SU-DHL-6 (cell line): Measurements from ENCODE around the gene ITGA8.
A peak's percentile ranks its signal among the peaks of the same experiment; 100 is the strongest.

Experiments used
- H2AFZ ChIP-seq: fragments of 200-600 bp; sonication (generic); 2 replicates; pipeline ENCODE4 v1.6.1; 2014; ENCODE audit warnings: low read depth, mild to moderate bottlenecking, moderate library complexity, mixed read lengths, antibody characterized with exemption, low read length; ENCODE audit not compliant: severe bottlenecking
- H3F3A ChIP-seq: fragments of 200-600 bp; shearing (Covaris generic); 2 replicates; pipeline ENCODE4 v1.6.0; 2016; ENCODE audit warnings: antibody characterized with exemption, mild to moderate bottlenecking; ENCODE audit not compliant: insufficient read depth
- H3K27ac ChIP-seq: fragments of 200-600 bp; sonication (generic); 2 replicates; pipeline ENCODE4 v1.5.1; 2016; ENCODE audit warnings: low read depth, mild to moderate bottlenecking, low read length, moderate library complexity, mixed read lengths
- H3K27me3 ChIP-seq: fragments of 200-600 bp; sonication (generic), shearing (Covaris generic); 2 replicates; pipeline ENCODE4 v1.6.0; 2014; ENCODE audit warnings: mild to moderate bottlenecking, low read length
- H3K36me3 ChIP-seq: fragments of 200-600 bp; sonication (generic); 2 replicates; pipeline ENCODE4 v1.6.1; 2014; ENCODE audit warnings: mild to moderate bottlenecking, low read length, mixed read lengths
- H3K4me2 ChIP-seq: fragments of 300-600, 200-600 bp; shearing (Covaris generic), sonication (generic); 2 replicates; pipeline ENCODE4 v1.6.0; 2014; ENCODE audit warnings: low read length, low read depth, mild to moderate bottlenecking; ENCODE audit not compliant: poor library complexity, severe bottlenecking
- H3K4me3 ChIP-seq: fragments of 200-600 bp; sonication (generic); 2 replicates; pipeline ENCODE4 v1.5.1; 2014; ENCODE audit warnings: antibody characterized with exemption, low read length, mild to moderate bottlenecking, mixed read lengths; ENCODE audit not compliant: insufficient read depth, poor library complexity, severe bottlenecking
- H3K79me2 ChIP-seq: fragments of 200-600 bp; sonication (generic); 2 replicates; pipeline ENCODE4 v1.6.1; 2014; ENCODE audit warnings: mild to moderate bottlenecking, low read length, moderate library complexity; ENCODE audit not compliant: insufficient read depth
- H3K9ac ChIP-seq: fragments of 200-600 bp; sonication (generic); 2 replicates; pipeline ENCODE4 v1.7.0; 2014; ENCODE audit warnings: mild to moderate bottlenecking, low read length
- H3K9me2 ChIP-seq: fragments of 200-600 bp; sonication (generic); replicated peaks from 2 replicates; pipeline ENCODE4 v1.6.1; 2014; ENCODE audit warnings: low read length; ENCODE audit not compliant: insufficient read depth
- H3K9me3 ChIP-seq: fragments of 200-600 bp; sonication (generic); 2 replicates; pipeline ENCODE4 v1.6.1; 2014; ENCODE audit warnings: low read length, mixed read lengths; ENCODE audit not compliant: insufficient read depth
- H4K20me1 ChIP-seq: fragments of 200-600 bp; sonication (generic); 2 replicates; pipeline ENCODE4 v1.6.1; 2014; ENCODE audit warnings: low read depth, mild to moderate bottlenecking, antibody characterized with exemption, low read length, moderate library complexity, mixed read lengths
- EZH2phosphoT487 ChIP-seq: fragments of 200-600 bp; sonication (generic), shearing (Covaris generic); conservative IDR thresholded peaks from 2 replicates; pipeline ENCODE4 v1.6.1; 2018; ENCODE audit warnings: mild to moderate bottlenecking, antibody characterized with exemption, low read length, moderate library complexity, mixed read lengths
- TF ChIP-seq, protein P1 (sequence below): fragments of 200-600 bp; sonication (generic); IDR thresholded peaks from one replicate; pipeline ENCODE4 v1.5.1; 2017; ENCODE audit warnings: antibody characterized with exemption, mild to moderate bottlenecking, low read length, moderate library complexity; ENCODE audit not compliant: insufficient read depth, poor library complexity, severe bottlenecking

The ITGA8 gene

DNA sequence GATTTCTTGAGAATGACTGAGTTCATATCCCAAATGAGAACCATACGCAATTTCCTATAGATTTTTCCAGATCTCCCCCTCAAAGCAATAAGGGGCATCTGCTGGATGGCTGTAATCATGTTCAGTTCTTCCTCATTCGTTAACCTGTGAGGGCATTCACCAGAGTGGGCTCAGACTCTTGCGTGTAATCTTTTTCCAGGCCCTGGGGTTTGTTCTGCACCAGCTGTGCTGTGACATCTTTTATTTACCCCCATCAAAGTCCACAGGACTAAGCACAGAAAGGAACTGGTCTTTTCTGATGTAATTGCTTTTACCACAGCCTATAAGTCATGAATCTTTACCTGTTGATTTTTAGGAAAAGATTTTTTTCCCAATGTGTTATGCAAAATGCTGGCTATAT lies 27.9 kb upstream of the ITGA8 start:
- H3K9ac ChIP-seq = no peak overlapping the region
- TF ChIP-seq EZH2phosphoT487 = no peak
- TF ChIP-seq, protein P1, sequence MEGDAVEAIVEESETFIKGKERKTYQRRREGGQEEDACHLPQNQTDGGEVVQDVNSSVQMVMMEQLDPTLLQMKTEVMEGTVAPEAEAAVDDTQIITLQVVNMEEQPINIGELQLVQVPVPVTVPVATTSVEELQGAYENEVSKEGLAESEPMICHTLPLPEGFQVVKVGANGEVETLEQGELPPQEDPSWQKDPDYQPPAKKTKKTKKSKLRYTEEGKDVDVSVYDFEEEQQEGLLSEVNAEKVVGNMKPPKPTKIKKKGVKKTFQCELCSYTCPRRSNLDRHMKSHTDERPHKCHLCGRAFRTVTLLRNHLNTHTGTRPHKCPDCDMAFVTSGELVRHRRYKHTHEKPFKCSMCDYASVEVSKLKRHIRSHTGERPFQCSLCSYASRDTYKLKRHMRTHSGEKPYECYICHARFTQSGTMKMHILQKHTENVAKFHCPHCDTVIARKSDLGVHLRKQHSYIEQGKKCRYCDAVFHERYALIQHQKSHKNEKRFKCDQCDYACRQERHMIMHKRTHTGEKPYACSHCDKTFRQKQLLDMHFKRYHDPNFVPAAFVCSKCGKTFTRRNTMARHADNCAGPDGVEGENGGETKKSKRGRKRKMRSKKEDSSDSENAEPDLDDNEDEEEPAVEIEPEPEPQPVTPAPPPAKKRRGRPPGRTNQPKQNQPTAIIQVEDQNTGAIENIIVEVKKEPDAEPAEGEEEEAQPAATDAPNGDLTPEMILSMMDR = no peak
- no peaks in the 10 kb centered on the region for H3K36me3 ChIP-seq
- no peaks in the 10 kb centered on the region for H3K79me2 ChIP-seq
- H2AFZ ChIP-seq = no peak overlapping the region
- no peak overlapping the region for H3K4me2 ChIP-seq
- no peaks in the 10 kb centered on the region for H3K27me3 ChIP-seq
- H3K27ac ChIP-seq = no peak overlapping the region
- no peak overlapping the region for H3K4me3 ChIP-seq
- no peaks in the 10 kb centered on the region for H4K20me1 ChIP-seq
- no peaks in the 10 kb centered on the region for H3F3A ChIP-seq
- H3K9me3 ChIP-seq = no peaks in the 10 kb centered on the region
- no peaks in the 10 kb centered on the region for H3K9me2 ChIP-seq

DNA sequence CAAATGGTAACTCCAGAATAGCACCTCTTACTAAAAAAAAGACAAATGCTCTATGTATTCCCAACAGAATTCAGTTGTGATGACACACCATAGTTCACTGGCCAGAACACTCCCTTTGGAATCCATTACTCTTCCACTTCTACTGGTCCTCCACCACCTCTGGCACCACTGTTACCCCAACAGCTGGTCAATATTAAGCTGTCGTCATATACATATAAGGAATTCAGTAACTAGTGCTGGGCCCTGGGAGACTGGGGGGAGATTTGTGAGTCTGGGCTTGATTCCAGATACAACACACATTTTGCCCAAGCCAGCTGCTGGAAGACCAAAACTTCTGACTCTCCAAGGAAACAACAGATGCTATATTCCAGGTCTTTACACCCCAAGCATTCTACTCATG lies 26.0 kb upstream of the ITGA8 start:
- H3F3A ChIP-seq = no peaks in the 10 kb centered on the region
- H3K27me3 ChIP-seq = no peaks in the 10 kb centered on the region
- no peak overlapping the region for H3K4me2 ChIP-seq
- H3K9ac ChIP-seq = no peak overlapping the region
- no peaks in the 10 kb centered on the region for H3K79me2 ChIP-seq
- H3K4me3 ChIP-seq = no peak overlapping the region
- no peak overlapping the region for H2AFZ ChIP-seq
- no peak for TF ChIP-seq EZH2phosphoT487
- TF ChIP-seq, protein P1 = no peak
- H3K9me3 ChIP-seq = no peaks in the 10 kb centered on the region
- no peaks in the 10 kb centered on the region for H4K20me1 ChIP-seq
- H3K27ac ChIP-seq = no peak overlapping the region
- H3K36me3 ChIP-seq = no peaks in the 10 kb centered on the region
- H3K9me2 ChIP-seq = no peaks in the 10 kb centered on the region

DNA sequence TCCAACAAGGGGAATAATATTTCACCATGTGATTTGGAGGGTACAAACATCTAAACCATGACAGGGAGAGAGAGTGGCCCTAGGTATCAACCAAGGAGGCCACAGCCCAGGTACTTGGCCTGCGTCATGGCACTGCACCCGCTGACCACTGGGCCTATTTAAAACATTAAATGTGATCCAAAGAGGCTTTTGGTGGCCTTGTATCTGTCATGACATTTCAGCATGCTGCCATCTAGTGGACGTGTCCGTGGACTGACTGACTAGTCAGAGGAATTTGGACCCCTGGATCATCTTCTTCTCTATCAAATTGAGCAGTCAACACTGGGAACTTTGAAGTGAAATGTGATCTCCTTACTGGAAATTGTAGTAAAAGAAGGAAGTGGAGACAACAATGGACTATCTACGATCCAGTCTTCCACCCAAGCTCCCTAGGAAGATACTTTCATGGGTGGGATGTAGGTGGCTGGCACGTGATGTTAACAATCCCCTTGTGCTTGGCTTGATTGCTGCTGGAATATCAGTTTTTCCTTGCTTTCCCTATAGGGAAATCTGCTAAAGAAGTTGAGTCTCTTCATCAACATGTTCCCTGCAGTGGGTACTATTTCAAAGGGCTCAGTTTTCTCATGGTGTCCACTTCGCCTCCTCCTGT lies 24.6 kb upstream of the ITGA8 start:
- no peak for TF ChIP-seq EZH2phosphoT487
- TF ChIP-seq, protein P1 = peak; percentile 54
- Histone ChIP-seq H3K79me2 (no peaks in the 10 kb centered on the region), H3K9me2 (no peaks in the 10 kb centered on the region), H3F3A (no peaks in the 10 kb centered on the region), H2AFZ (no peak overlapping the region), H3K4me3 (no peak overlapping the region), H3K9me3 (no peaks in the 10 kb centered on the region), H3K9ac (no peak overlapping the region), H4K20me1 (no peaks in the 10 kb centered on the region), H3K27me3 (no peaks in the 10 kb centered on the region), H3K4me2 (no peak overlapping the region), H3K27ac (no peak overlapping the region), H3K36me3 (no peaks in the 10 kb centered on the region)
